ENCODE data around the gene PDP2.
A peak's percentile ranks its signal among the peaks of the same experiment; 100 is the strongest.
"Not testable (repeated sequence)": the region's sequence is repeated elsewhere in the genome, so short reads cannot be mapped to it uniquely, and the experiment has no call there.

The PDP2 gene

GRCh38 chr16:66886321-66886720, 6.0 kb downstream of the PDP2 start:
- DNase-seq (ENCODE audit: low read depth) = no peak

- DNase-seq (ENCODE audit: low read depth) = no peak
Measured at GRCh38 chr16:66886914-66887313, 6.6 kb downstream of the PDP2 start.

- DNase-seq (ENCODE audit: low read depth) = no peak
Measured at GRCh38 chr16:66888647-66889615, 8.6 kb downstream of the PDP2 start.

GRCh38 chr16:66889622-66890021, 9.3 kb downstream of the PDP2 start:
- no peak for DNase-seq (ENCODE audit: low read depth)

- DNase-seq (ENCODE audit: low read depth) = no peak
Measured at GRCh38 chr16:66890799-66891198, 10.5 kb downstream of the PDP2 start.

- DNase-seq (ENCODE audit: low read depth) = no peak
Measured at GRCh38 chr16:66891360-66891759, 11.0 kb downstream of the PDP2 start.

- no peak for DNase-seq (ENCODE audit: low read depth)
Measured at GRCh38 chr16:66891797-66892196, 11.5 kb downstream of the PDP2 start.

- DNase-seq (ENCODE audit: low read depth) = no peak
Measured at GRCh38 chr16:66894055-66894454, 13.7 kb downstream of the PDP2 start.

- peak; percentile 24 for DNase-seq (ENCODE audit: low read depth)
Measured at GRCh38 chr16:66894948-66895688, 14.8 kb downstream of the PDP2 start.

GRCh38 chr16:66895689-66895979, 15.3 kb downstream of the PDP2 start:
- DNase-seq (ENCODE audit: low read depth) = no peak

GRCh38 chr16:66895999-66896398, 15.7 kb downstream of the PDP2 start:
- no peak for DNase-seq (ENCODE audit: low read depth)

- DNase-seq (ENCODE audit: low read depth) = not testable (repeated sequence)
Measured at GRCh38 chr16:66896682-66897081, 16.4 kb downstream of the PDP2 start.

GRCh38 chr16:66898207-66898606, 17.9 kb downstream of the PDP2 start:
- DNase-seq (ENCODE audit: low read depth) = no peak

GRCh38 chr16:66898933-66899309, 18.6 kb downstream of the PDP2 start:
- DNase-seq (ENCODE audit: low read depth) = no peak

GRCh38 chr16:66899310-66899944, 19.1 kb downstream of the PDP2 start:
- no peak for DNase-seq (ENCODE audit: low read depth)

- DNase-seq (ENCODE audit: low read depth) = no peak
Measured at GRCh38 chr16:66899945-66900710, 19.8 kb downstream of the PDP2 start.

- no peak for DNase-seq (ENCODE audit: low read depth)
Measured at GRCh38 chr16:66900721-66901441, 20.6 kb downstream of the PDP2 start.

GRCh38 chr16:66901626-66902025, 21.3 kb downstream of the PDP2 start:
- no peak for DNase-seq (ENCODE audit: low read depth)

- DNase-seq (ENCODE audit: low read depth) = no peak
Measured at GRCh38 chr16:66902648-66903543, 22.6 kb downstream of the PDP2 start.

All from activated T-cell treated with anti-CD3 and anti-CD28 coated beads for 1 hour (primary cell).